IMR-90 (cell line): ENCODE data around the gene SLC6A9.

Experiments
- CTCF ChIP-seq: conservative IDR thresholded peaks from 2 replicates; pipeline ENCODE4 v1.5.1; 2012; ENCODE audit warnings: mild to moderate bottlenecking, low read depth, low read length, improper control_type of control experiment
- FOS ChIP-seq: fragments of 150-350 bp; IDR thresholded peaks from 2 replicates; pipeline ENCODE4 v1.6.1; 2016; ENCODE audit warnings: low read depth, low read length
- MAZ ChIP-seq: IDR thresholded peaks from 2 replicates; pipeline ENCODE4 v1.6.1; 2012; ENCODE audit warnings: low read depth, mild to moderate bottlenecking, low read length, improper control_type of control experiment, moderate library complexity, borderline replicate concordance
- POLR2A ChIP-seq: IDR thresholded peaks from 2 replicates; pipeline ENCODE4 v1.6.1; 2012; ENCODE audit warnings: mild to moderate bottlenecking, low read depth, low read length
- RAD21 ChIP-seq: IDR thresholded peaks from 2 replicates; pipeline ENCODE4 v1.6.1; 2012; ENCODE audit warnings: low read length, improper control_type of control experiment
- RCOR1 ChIP-seq: IDR thresholded peaks from 2 replicates; pipeline ENCODE4 v1.6.1; 2012; ENCODE audit warnings: mild to moderate bottlenecking, low read length, improper control_type of control experiment; ENCODE audit not compliant: insufficient replicate concordance
- SMC3 ChIP-seq: fragments of 150-350 bp; IDR thresholded peaks from 2 replicates; pipeline ENCODE4 v1.6.1; 2016; ENCODE audit warnings: low read depth, mild to moderate bottlenecking, antibody characterized with exemption, low read length, moderate library complexity

DNA sequence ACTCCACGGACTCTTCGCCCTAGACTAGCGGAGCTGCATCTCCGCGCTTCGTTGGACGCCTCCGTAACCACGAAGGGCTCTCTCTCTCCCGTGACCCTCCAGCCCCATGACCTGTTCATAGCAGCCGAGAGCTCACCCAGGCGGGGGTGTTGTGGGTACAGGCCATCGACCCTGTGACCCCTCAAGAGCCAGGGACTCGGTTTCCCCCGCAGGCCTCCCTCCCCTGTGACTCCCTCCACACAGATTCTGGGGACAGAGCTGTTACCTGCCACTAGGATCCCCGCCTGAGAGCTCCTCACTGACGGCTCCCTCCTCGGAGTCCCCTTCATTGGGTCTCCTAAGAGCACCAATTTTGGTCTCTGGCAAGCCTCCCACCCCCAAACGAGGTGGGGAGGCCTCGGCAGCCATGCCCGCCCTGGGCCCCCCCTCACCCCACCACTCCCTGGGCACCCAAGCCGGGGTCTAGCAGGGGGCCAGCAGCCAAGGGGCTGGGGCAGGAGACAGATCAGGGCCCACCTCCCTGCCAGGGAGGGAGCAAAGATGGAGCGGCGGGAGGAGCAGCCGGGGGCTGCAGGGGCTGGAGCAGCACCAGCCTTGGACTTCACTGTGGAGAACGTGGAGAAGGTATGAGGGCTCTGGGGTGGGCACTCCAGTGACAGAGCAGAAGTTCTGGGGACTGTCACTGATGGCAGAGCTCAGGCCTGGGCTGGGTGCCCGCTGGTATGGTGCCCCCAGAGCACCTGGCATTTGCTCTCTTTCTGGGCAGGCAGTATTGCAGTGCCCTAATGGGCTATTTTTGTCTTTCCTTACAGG lies 84.0 kb downstream of the SLC6A9 start:
- TF ChIP-seq CTCF (no peak), RAD21 (no peak), POLR2A (no peak), MAZ (no peak), RCOR1 (no peak), SMC3 (no peak), FOS (no peak)
